HepG2 (cell line): ENCODE results near the gene MRPL14. TPM values are rescaled to one million over a fixed set of nuclear protein-coding genes. Genes with fewer than 3 reads are reported as not detected.
A peak's percentile ranks its signal among the peaks of the same experiment; 100 is the strongest.

Experiments used
- ATAC-seq: fragments of 200-7000 bp; cut with Tn5 transposase; 3 replicates; pipeline ENCODE4 v1.9.1; 2020; ENCODE audit warnings: mild to moderate bottlenecking, moderate library complexity
- BruUV-seq: library from RNA; stranded (reverse); fragments of 400-500 nt; replicated peaks from 2 replicates; lab custom pipeline; 2021; lab: Mats Ljungman, UMichigan
- CTCF ChIA-PET: fragments of 300-600 bp; formaldehyde crosslinking; extraction: SDS; loops from one replicate; lab custom pipeline; 2021; ENCODE audit warnings: low total read pairs, inconsistent platforms, low intra/inter-chr PET ratio; lab: Yijun Ruan, JAX
- POLR2A ChIA-PET: fragments of 350-600 bp; sonication (Branson Sonifier 250); formaldehyde crosslinking; loops from one replicate; lab custom pipeline; 2020; ENCODE audit warnings: antibody characterized with exemption, inconsistent platforms; lab: Yijun Ruan, JAX
- DNase-seq: peaks from one replicate; pipeline ENCODE4 v3.0.0-alpha.2; 2015; ENCODE audit warnings: low spot score
- FAIRE-seq: peaks from 3 replicates; lab custom pipeline; 2011; peaks lifted over from hg19 to GRCh38; lab: Jason Lieb, UNC
- H2AFZ ChIP-seq: one replicate; pipeline ENCODE4 v1.6.1; 2011; ENCODE audit warnings: low read length, inconsistent platforms
- H3K27ac ChIP-seq: fragments of 300-600 bp; 3 replicates; pipeline ENCODE4 v1.8.0; 2011; ENCODE audit warnings: mixed run types, mild to moderate bottlenecking, mixed read lengths, low read length, inconsistent platforms; ENCODE audit not compliant: insufficient read depth; ENCODE audit errors: extremely low read length
- H3K27me3 ChIP-seq, 2 experiments: fragments of 200-600 bp in 1 of 2; 2 replicates in 1 of 2; 3 replicates in 1 of 2; pipeline versions ENCODE4 v1.6.0 to v1.8.0; 2011; ENCODE audit warnings: low read length in 2 of 2, mild to moderate bottlenecking in 2 of 2, moderate library complexity in 2 of 2, inconsistent platforms in 1 of 2; ENCODE audit not compliant: insufficient read depth in 2 of 2, control insufficient read depth in 1 of 2
- H3K36me3 ChIP-seq, 2 experiments: fragments of 200-600 bp in 1 of 2; replicated peaks in 1 of 2; 2 replicates in 1 of 2; 3 replicates in 1 of 2; pipeline versions ENCODE4 v1.5.1 to v1.8.0; 2011; ENCODE audit warnings: low read length in 2 of 2, inconsistent platforms in 1 of 2; ENCODE audit not compliant: insufficient read depth in 2 of 2, control insufficient read depth in 1 of 2
- H3K4me1 ChIP-seq: 2 replicates; pipeline ENCODE4 v1.5.1; 2012; ENCODE audit warnings: low read length, inconsistent platforms; ENCODE audit not compliant: insufficient read depth
- H3K4me2 ChIP-seq: 2 replicates; pipeline ENCODE4 v1.6.0; 2011; ENCODE audit warnings: low read depth, low read length, inconsistent platforms
- H3K4me3 ChIP-seq, 3 experiments: fragments of 200-600 bp in 1 of 3; sonication (generic), shearing (Covaris generic) in 1 of 3; replicated peaks in 1 of 3; 2 replicates each; pipeline ENCODE4 v1.5.1; 2011 to 2016; ENCODE audit warnings: low read length in 3 of 3, inconsistent platforms in 2 of 3, low read depth in 2 of 3, mild to moderate bottlenecking in 2 of 3, control low read depth in 1 of 3, mixed read lengths in 1 of 3; ENCODE audit not compliant: insufficient read depth in 1 of 3
- H3K79me2 ChIP-seq: one replicate; pipeline ENCODE4 v1.6.1; 2011; ENCODE audit warnings: low read length, inconsistent platforms; ENCODE audit not compliant: insufficient read depth
- H3K9ac ChIP-seq: 2 replicates; pipeline ENCODE4 v1.6.0; 2011; ENCODE audit warnings: mild to moderate bottlenecking, low read depth, low read length, inconsistent platforms; ENCODE audit not compliant: insufficient read depth
- H3K9me3 ChIP-seq: 2 replicates; pipeline ENCODE4 v1.5.1; 2012; ENCODE audit warnings: mild to moderate bottlenecking, low read length
- H4K20me1 ChIP-seq: 2 replicates; pipeline ENCODE4 v1.6.0; 2011; ENCODE audit warnings: inconsistent platforms, mild to moderate bottlenecking, low read length, moderate library complexity; ENCODE audit not compliant: insufficient read depth
- HNF4A ChIP-seq: sonication (generic); formaldehyde crosslinking; IDR thresholded peaks from 2 replicates; pipeline ENCODE4 v1.4.0; 2020; ENCODE audit warnings: missing genetic modification reagents
- NFRKB ChIP-seq: fragments of 450-650 bp; IDR thresholded peaks from 2 replicates; pipeline ENCODE4 v1.6.1; 2017
- ZNF10 ChIP-seq: sonication (generic); formaldehyde crosslinking; IDR thresholded peaks from 2 replicates; pipeline ENCODE4 v1.4.0; 2020; ENCODE audit warnings: mild to moderate bottlenecking, low read depth, missing genetic modification reagents, borderline replicate concordance
- WGBS: methylation state at CpG from one replicate; pipeline ENCODE4 v1.1.6; 2017; ENCODE audit warnings: low lambda C conversion rate; 5-methylcytosine and 5-hydroxymethylcytosine counted together
- in situ Hi-C: cut with HindIII; loops from 2 replicates; pipeline ENCODE4 v1.10.0; 2017; ENCODE audit warnings: low pct_unique_long_range_greater_than_20kb; ENCODE audit not compliant: extremely low pct_ligation_motif_present
- intact Hi-C: fragments of 100-400 bp; cut with micrococcal nuclease; formaldehyde crosslinking; loops from one replicate; pipeline ENCODE4 v1.10.0; 2022; ENCODE audit not compliant: unreplicated experiment
- polyA plus RNA-seq, 8 experiments: library from polyadenylated mRNA; depleted of rRNA in 3 of 8; stranded (reverse) in 7 of 8; unstranded in 1 of 8; fragments of >200 nt; fragmentation: Illumina TruSeq in 4 of 8; extraction: Trizol in 4 of 8; gene quantifications; 2 replicates each; pipeline versions ENCODE4 v1.2.1 to v1.2.3, GENCODE V29; 2011 to 2016; ENCODE audit warnings: low read depth in 4 of 8, missing spikeins in 1 of 8, mixed read lengths in 1 of 8; ENCODE audit not compliant: insufficient read depth in 1 of 8
- total RNA-seq, 5 experiments: library from RNA; depleted of rRNA; stranded (reverse); fragments of >200 nt; fragmentation: Illumina TruSeq; extraction: Trizol; gene quantifications; 2 replicates each; pipeline ENCODE4 v1.2.3, GENCODE V29; 2016; ENCODE audit warnings: low read depth in 1 of 5
- TF ChIP-seq, protein P1 (sequence below): sonication (generic); formaldehyde crosslinking; IDR thresholded peaks from 2 replicates; pipeline ENCODE4 v1.4.0; 2020; ENCODE audit warnings: missing genetic modification reagents, mild to moderate bottlenecking, borderline replicate concordance

The MRPL14 gene
- total and polyA plus RNA-seq, 2 of the 13 experiments (the other 11 are each of a cell fraction or from before 2014, with no cell fraction given) = 157 to 178 TPM

- peaks cover 71% of the 10 kb centered on the region for H3K4me1 ChIP-seq
- intact Hi-C loops (loop anchor here (5.0 kb wide), 1 partner anchor 127 kb away; no protein-coding TSS in a partner anchor), in situ Hi-C loops (no loop called here)
- 94% methylated on average over 6 of the region's 6 CpGs for WGBS
- ATAC-seq = no peak
- H3K27me3 ChIP-seq = no peaks in the 10 kb centered on the region
- peak overlapping the region; percentile 26 for H3K27ac ChIP-seq
- POLR2A ChIA-PET = interaction anchor here (1.3 to 2.5 kb wide), 5 partner anchors 9 to 147 kb away, joined by 3 to 27 read pairs (median 14); partner anchors contain the start of gene SLC35B2
- CTCF ChIA-PET = no interaction called here
- DNase-seq = no peak
- peaks cover 32 to 74% of the 10 kb centered on the region in 2 experiments for H3K36me3 ChIP-seq
- BruUV-seq = no TSS peak
- H3K4me2 ChIP-seq = no peak overlapping the region
- H3K4me3 ChIP-seq = no peak overlapping the region
- H2AFZ ChIP-seq = no peak overlapping the region
- H3K79me2 ChIP-seq = peaks cover 29% of the 10 kb centered on the region
- H3K9ac ChIP-seq = no peak overlapping the region
- TF ChIP-seq HNF4A (CRISPR knock-in tag) (no peak), NFRKB (no peak), ZNF10 (CRISPR knock-in tag) (0 out of 2 replicates have a peak, but pooled peaks have one; percentile 14)
- TF ChIP-seq, protein P1, sequence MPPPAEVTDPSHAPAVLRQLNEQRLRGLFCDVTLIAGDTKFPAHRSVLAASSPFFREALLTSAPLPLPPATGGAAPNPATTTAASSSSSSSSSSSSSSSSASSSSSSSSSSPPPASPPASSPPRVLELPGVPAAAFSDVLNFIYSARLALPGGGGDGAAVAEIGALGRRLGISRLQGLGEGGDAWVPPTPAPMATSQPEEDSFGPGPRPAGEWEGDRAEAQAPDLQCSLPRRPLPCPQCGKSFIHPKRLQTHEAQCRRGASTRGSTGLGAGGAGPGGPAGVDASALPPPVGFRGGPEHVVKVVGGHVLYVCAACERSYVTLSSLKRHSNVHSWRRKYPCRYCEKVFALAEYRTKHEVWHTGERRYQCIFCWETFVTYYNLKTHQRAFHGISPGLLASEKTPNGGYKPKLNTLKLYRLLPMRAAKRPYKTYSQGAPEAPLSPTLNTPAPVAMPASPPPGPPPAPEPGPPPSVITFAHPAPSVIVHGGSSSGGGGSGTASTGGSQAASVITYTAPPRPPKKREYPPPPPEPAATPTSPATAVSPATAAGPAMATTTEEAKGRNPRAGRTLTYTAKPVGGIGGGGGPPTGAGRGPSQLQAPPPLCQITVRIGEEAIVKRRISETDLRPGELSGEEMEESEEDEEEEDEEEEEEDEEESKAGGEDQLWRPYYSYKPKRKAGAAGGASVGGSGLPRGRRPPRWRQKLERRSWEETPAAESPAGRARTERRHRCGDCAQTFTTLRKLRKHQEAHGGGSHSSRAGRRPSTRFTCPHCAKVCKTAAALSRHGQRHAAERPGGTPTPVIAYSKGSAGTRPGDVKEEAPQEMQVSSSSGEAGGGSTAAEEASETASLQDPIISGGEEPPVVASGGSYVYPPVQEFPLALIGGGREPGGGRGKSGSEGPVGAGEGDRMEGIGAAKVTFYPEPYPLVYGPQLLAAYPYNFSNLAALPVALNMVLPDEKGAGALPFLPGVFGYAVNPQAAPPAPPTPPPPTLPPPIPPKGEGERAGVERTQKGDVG (CRISPR knock-in tag) = peak; percentile 27; the same call in 1 of the 2 replicates
- H3K9me3 ChIP-seq = no peaks in the 10 kb centered on the region
- no peak for FAIRE-seq
- no peaks in the 10 kb centered on the region for H4K20me1 ChIP-seq
Observed at GRCh38 chr6:44110005-44110676, 17.1 kb downstream of the MRPL14 start.
